Right lobe of liver (tissue), 4 donors: Measurements from ENCODE around the gene RNF223.

Experiments used
- POLR2A ChIP-seq: fragments of 450-650 bp; IDR thresholded peaks from one replicate; pipeline ENCODE4 v1.6.1; 2017; ENCODE audit warnings: antibody characterized with exemption, mild to moderate bottlenecking
- TF ChIP-seq, protein P1 (sequence below), 4 donors: fragments of 200-600 bp in 3 of 4; fragments of 450-650 bp in 1 of 4; IDR thresholded peaks; one replicate each; pipeline versions ENCODE4 v1.5.1 to v1.8.0; 2016 to 2022; ENCODE audit warnings: antibody characterized with exemption in 4 of 4, mild to moderate bottlenecking in 2 of 4
- donor health status: DM: no; HTN: no; CAD: no.
- donor health status: DM: no; HTN: no; CAD: no.
- donor health status: DM: no; HTN: yes; CAD: no.

DNA sequence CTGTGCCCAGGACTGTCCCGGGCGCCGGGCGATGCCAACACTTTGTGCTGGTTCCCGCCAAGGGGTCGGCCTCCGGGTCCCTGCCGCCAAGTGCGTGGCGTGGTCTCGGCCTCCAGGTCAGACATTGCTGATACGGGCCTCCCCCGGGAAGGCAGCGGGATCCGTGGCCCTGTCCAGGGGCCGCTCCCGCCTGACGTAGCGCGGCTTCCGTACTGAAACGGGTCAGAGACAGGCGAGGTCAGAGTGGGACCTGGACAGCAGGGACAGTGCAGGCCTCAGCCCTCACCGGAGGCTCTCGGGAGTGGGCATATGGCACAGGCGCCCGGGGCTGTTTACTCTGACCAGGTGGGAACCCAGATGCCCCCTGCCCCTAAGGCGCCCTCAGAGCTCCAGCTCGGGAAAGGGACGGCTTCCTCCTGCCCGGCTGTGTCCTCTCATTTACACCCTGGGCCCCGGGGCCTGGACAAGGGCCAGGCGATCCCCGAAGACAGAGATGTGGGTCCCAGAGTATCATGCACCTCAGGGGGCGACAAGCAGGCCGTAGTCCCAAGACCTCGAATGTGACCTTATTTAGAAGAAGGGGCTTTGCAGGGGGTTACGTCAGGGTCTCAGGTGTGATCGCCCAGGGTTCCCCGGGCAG lies 8.8 kb upstream of the RNF223 start:
- TF ChIP-seq, protein P1, sequence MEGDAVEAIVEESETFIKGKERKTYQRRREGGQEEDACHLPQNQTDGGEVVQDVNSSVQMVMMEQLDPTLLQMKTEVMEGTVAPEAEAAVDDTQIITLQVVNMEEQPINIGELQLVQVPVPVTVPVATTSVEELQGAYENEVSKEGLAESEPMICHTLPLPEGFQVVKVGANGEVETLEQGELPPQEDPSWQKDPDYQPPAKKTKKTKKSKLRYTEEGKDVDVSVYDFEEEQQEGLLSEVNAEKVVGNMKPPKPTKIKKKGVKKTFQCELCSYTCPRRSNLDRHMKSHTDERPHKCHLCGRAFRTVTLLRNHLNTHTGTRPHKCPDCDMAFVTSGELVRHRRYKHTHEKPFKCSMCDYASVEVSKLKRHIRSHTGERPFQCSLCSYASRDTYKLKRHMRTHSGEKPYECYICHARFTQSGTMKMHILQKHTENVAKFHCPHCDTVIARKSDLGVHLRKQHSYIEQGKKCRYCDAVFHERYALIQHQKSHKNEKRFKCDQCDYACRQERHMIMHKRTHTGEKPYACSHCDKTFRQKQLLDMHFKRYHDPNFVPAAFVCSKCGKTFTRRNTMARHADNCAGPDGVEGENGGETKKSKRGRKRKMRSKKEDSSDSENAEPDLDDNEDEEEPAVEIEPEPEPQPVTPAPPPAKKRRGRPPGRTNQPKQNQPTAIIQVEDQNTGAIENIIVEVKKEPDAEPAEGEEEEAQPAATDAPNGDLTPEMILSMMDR (IDR thresholded peaks at IDR 0.05) = no peak
- TF ChIP-seq POLR2A = no peak
